ENCODE measurements around the gene LRCH3.

The LRCH3 gene

GRCh38 chr3:197889204-197889930 lies 98.3 kb downstream of the LRCH3 start:
- Histone ChIP-seq H4K20me1 (ENCODE audit: control insufficient read depth, insufficient read depth, low read depth, low read length) (no peaks in the 10 kb centered on the region), H3K27me3 (ENCODE audit: control insufficient read depth, low read length) (no peaks in the 10 kb centered on the region), H3K27ac (ENCODE audit: low read depth, low read length) (no peak overlapping the region), H3K36me3 (ENCODE audit: control insufficient read depth, low read length) (no peaks in the 10 kb centered on the region), H3K4me3 (ENCODE audit: low read length) (no peak overlapping the region), H3K9me2 (replicated peaks; ENCODE audit: control insufficient read depth, low read length) (no peaks in the 10 kb centered on the region), H3K4me1 (ENCODE audit: control insufficient read depth, low read length) (no peaks in the 10 kb centered on the region), H3F3A (ENCODE audit: control insufficient read depth, insufficient read depth) (no peaks in the 10 kb centered on the region), H3K79me2 (ENCODE audit: control insufficient read depth, low read length) (no peaks in the 10 kb centered on the region), H3K4me2 (ENCODE audit: low read length) (no peak overlapping the region), H3K9me3 (ENCODE audit: control insufficient read depth, insufficient read depth, low read length) (no peaks in the 10 kb centered on the region)
- TF ChIP-seq EZH2phosphoT487 (IDR thresholded peaks at IDR 0.05; ENCODE audit: borderline replicate concordance, low read length), result no peak
- TF ChIP-seq CTCF (IDR thresholded peaks at IDR 0.05; ENCODE audit: low read depth, low read length, poor library complexity, severe bottlenecking), result no peak

- no peak for TF ChIP-seq EZH2phosphoT487 (IDR thresholded peaks at IDR 0.05; ENCODE audit: borderline replicate concordance, low read length)
- TF ChIP-seq CTCF (IDR thresholded peaks at IDR 0.05; ENCODE audit: low read depth, low read length, poor library complexity, severe bottlenecking), result no peak
- no peaks in the 10 kb centered on the region for H3K9me3 ChIP-seq (ENCODE audit: control insufficient read depth, insufficient read depth, low read length)
- H4K20me1 ChIP-seq (ENCODE audit: control insufficient read depth, insufficient read depth, low read depth, low read length), result no peaks in the 10 kb centered on the region
- H3K36me3 ChIP-seq (ENCODE audit: control insufficient read depth, low read length), result no peaks in the 10 kb centered on the region
- H3K4me2 ChIP-seq (ENCODE audit: low read length), result no peak overlapping the region
- no peaks in the 10 kb centered on the region for H3F3A ChIP-seq (ENCODE audit: control insufficient read depth, insufficient read depth)
- no peak overlapping the region for H3K27ac ChIP-seq (ENCODE audit: low read depth, low read length)
- H3K9me2 ChIP-seq (replicated peaks; ENCODE audit: control insufficient read depth, low read length), result no peaks in the 10 kb centered on the region
- no peaks in the 10 kb centered on the region for H3K27me3 ChIP-seq (ENCODE audit: control insufficient read depth, low read length)
- H3K4me1 ChIP-seq (ENCODE audit: control insufficient read depth, low read length), result no peaks in the 10 kb centered on the region
- H3K4me3 ChIP-seq (ENCODE audit: low read length), result no peak overlapping the region
- no peaks in the 10 kb centered on the region for H3K79me2 ChIP-seq (ENCODE audit: control insufficient read depth, low read length)
These were observed 99.6 kb downstream of the LRCH3 start for GRCh38 chr3:197890693-197891092.

- H3F3A ChIP-seq (ENCODE audit: control insufficient read depth, insufficient read depth), result no peaks in the 10 kb centered on the region
- H3K4me3 ChIP-seq (ENCODE audit: low read length), result no peak overlapping the region
- TF ChIP-seq CTCF (IDR thresholded peaks at IDR 0.05; ENCODE audit: low read depth, low read length, poor library complexity, severe bottlenecking) (no peak), EZH2phosphoT487 (IDR thresholded peaks at IDR 0.05; ENCODE audit: borderline replicate concordance, low read length) (no peak)
- H3K27ac ChIP-seq (ENCODE audit: low read depth, low read length), result no peak overlapping the region
- no peaks in the 10 kb centered on the region for H3K27me3 ChIP-seq (ENCODE audit: control insufficient read depth, low read length)
- H3K4me1 ChIP-seq (ENCODE audit: control insufficient read depth, low read length), result no peaks in the 10 kb centered on the region
- no peaks in the 10 kb centered on the region for H3K36me3 ChIP-seq (ENCODE audit: control insufficient read depth, low read length)
- no peaks in the 10 kb centered on the region for H4K20me1 ChIP-seq (ENCODE audit: control insufficient read depth, insufficient read depth, low read depth, low read length)
- H3K79me2 ChIP-seq (ENCODE audit: control insufficient read depth, low read length), result no peaks in the 10 kb centered on the region; the same call in 1 of the 2 replicates
- no peaks in the 10 kb centered on the region for H3K9me3 ChIP-seq (ENCODE audit: control insufficient read depth, insufficient read depth, low read length)
- H3K4me2 ChIP-seq (ENCODE audit: low read length), result no peak overlapping the region
- no peaks in the 10 kb centered on the region for H3K9me2 ChIP-seq (replicated peaks; ENCODE audit: control insufficient read depth, low read length)
These were observed 101.1 kb downstream of the LRCH3 start for GRCh38 chr3:197892162-197892561.
